SK-N-SH (cell line): Measurements from ENCODE around the gene CPNE4.

Source experiments
- CHD2 ChIP-seq: fragments of 150-350 bp; IDR thresholded peaks from 2 replicates; pipeline ENCODE4 v1.6.1; 2018; ENCODE audit warnings: low read length; ENCODE audit not compliant: partially characterized antibody
- CTCF ChIP-seq: fragments of 200-600 bp; sonication (generic); IDR thresholded peaks from 2 replicates; pipeline ENCODE4 v1.6.1; 2017; ENCODE audit warnings: antibody characterized with exemption, mild to moderate bottlenecking, moderate library complexity
- ELF1 ChIP-seq: IDR thresholded peaks from 2 replicates; pipeline ENCODE4 v1.4.0; 2012
- EZH2phosphoT487 ChIP-seq: fragments of 200-600 bp; sonication (generic); IDR thresholded peaks from 2 replicates; pipeline ENCODE4 v1.6.1; 2017; ENCODE audit warnings: low read depth, mixed run types, mild to moderate bottlenecking, antibody characterized with exemption, moderate library complexity, borderline replicate concordance
- FOXM1 ChIP-seq: IDR thresholded peaks from 2 replicates; pipeline ENCODE4 v1.4.0; 2012; ENCODE audit warnings: low read depth, mild to moderate bottlenecking
- RAD21 ChIP-seq: IDR thresholded peaks from 2 replicates; pipeline ENCODE4 v1.6.1; 2012; ENCODE audit warnings: mild to moderate bottlenecking, low read length
- TCF12 ChIP-seq: IDR thresholded peaks from 2 replicates; pipeline ENCODE4 v1.4.0; 2012
- YY1 ChIP-seq: IDR thresholded peaks from 2 replicates; pipeline ENCODE4 v1.4.0; 2012; ENCODE audit warnings: low read depth, mild to moderate bottlenecking

DNA sequence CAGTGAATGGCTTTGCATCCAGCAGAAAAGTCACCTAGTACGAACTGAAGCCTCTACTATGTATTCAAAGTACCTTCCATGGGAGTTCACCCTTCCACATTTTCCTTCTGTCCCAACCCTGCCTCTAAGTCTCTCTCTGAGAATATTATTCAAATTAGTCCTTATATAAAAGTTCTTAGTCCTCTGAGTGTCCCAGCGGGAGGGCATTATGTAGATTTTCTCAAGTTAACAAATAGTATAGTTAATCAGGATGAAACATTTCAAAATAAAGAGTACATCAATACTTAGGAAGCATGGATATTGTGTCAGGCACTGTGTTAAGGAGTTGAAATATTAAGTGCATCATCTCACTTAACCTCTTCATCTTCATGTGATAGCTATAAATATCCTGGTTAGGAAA, 223.3 kb downstream of the CPNE4 start:
- no peak for TF ChIP-seq RAD21
- no peak for TF ChIP-seq CTCF
- TF ChIP-seq YY1 = no peak
- TF ChIP-seq TCF12 = no peak
- TF ChIP-seq EZH2phosphoT487 = no peak
- no peak for TF ChIP-seq CHD2
- no peak for TF ChIP-seq ELF1
- no peak for TF ChIP-seq FOXM1
